Skin epidermis (tissue), 12 donors: ENCODE results near the gene HIVEP3.
A peak's percentile ranks its signal among the peaks of the same experiment; 100 is the strongest.

Experiments used
- H3K27ac ChIP-seq, 21 experiments: fragments of 200-600 bp; sonication (generic) in 11 of 21; one replicate each; pipeline ENCODE4 v1.5.0; 2020; ENCODE audit warnings: mild to moderate bottlenecking in 3 of 21, inconsistent platforms in 2 of 21, moderate library complexity in 2 of 21
- H3K4me3 ChIP-seq, 7 experiments: fragments of 200-600 bp; sonication (generic) in 2 of 7; one replicate each; pipeline ENCODE4 v1.5.0; 2020; ENCODE audit warnings: inconsistent platforms in 2 of 7, mild to moderate bottlenecking in 2 of 7, moderate library complexity in 1 of 7

The HIVEP3 gene

DNA sequence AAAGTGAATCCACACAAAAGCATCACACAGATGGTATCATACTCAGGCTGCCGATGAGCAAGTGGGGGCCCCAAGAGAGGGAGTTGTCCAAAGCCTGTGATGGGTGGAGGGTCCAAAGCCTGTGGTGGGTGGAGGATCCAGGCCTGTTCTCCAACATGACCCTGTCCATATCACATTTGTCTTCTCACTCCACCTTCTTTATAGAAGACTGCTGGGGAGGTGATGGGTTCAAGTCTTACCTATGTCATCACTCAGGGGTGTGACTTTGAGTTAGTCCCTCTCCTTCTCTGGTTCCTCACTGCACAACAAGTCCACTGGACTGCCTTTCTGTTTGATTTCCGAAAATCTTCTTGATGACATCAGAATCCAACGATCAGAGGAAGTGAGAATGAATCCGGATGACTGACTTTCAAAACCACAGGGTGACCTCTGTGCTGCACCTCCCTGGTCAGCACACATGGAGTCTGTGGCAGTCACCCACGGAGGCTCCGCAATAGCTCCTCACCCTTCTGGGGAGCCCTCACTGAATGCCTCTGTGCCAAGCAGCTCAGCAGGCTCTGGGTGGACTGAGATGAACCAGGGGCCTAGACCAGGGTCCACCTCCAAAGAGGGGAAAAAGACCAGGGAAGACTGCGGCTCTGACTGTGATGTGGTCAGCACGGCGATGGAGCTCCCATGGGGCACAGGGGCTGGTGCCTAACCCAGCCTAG lies 166.8 kb downstream of the HIVEP3 start:
- Histone ChIP-seq H3K4me3 (no peak overlapping the region), H3K27ac (peak overlapping the region in 3 of 21 experiments; percentile 37 to 46 (median 37))

DNA sequence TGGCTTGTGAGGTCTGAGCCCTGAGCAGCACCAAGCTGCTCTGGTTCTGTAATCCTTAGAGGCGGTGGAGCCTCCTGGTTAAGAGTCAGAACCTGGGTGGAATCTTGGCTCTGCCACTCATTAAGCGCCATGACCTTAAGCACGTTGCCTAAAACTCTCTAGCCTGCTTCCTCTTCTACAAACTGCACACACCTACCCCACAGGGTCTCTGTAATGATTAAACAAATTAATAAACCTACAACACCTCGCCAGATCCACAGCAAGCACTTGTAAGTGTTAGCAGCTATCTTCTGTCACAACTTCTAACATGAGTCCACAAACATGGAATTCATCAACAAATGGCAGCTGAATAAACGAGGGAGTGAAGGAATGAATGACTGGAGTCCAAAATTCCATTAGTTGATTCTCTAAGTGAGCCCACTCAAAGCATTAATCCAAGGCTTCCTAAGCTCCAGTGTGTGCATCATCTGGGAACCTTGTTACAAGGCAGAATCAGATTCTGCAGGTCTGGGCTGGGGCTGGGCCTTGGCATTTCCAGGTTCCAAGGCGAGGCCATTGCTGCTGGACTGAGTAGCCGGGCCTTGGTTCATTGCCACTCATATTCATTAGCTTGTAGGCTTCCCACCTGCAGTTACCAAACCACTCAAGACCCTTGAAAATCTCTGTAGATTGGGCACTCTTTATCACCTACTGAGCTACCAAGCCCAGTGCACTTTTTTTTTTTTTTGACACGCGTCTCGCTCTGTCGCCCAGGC lies 168.6 kb downstream of the HIVEP3 start:
- Histone ChIP-seq H3K27ac (no peak overlapping the region), H3K4me3 (no peak overlapping the region)

DNA sequence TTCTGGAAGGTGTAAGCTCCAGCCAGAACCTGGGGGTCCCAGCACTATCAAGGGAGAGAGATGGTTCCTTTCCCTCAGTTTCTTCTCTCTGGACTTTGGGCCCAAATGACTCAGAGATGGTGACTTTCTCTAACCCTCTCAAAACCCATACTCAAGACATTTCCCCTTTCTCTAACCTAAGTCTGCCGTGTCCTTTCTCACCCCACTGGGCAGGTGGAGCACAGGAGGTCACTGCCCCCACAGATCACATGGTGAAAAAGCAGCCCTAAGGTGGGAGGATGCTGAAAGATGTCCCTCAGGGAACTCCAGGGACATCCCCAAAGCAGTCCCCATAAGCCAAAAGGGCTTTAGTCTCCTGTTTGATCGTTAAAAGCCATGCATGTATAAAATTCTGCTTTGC lies 173.7 kb downstream of the HIVEP3 start:
- H3K4me3 ChIP-seq: no peak overlapping the region
- H3K27ac ChIP-seq: no peak overlapping the region

DNA sequence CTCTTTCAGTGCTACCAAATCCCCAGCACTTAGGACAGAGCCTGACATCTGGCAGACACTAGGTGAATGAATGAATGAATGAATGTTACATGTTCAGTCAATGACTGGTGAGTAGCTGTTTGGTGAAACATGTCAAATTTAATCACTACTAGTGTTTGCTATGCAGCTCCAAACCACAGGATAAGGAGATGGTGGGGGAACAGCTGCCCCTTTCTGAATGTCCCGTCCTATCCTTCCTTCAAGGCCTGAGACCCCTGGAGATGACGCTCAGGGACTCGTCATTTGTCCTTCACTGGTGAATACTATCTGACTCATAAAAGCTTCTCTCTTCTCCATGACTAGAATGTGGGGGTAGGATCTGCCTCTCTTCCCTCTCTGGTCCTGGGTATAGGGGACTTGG lies 175.4 kb downstream of the HIVEP3 start:
- no peak overlapping the region for H3K27ac ChIP-seq

DNA sequence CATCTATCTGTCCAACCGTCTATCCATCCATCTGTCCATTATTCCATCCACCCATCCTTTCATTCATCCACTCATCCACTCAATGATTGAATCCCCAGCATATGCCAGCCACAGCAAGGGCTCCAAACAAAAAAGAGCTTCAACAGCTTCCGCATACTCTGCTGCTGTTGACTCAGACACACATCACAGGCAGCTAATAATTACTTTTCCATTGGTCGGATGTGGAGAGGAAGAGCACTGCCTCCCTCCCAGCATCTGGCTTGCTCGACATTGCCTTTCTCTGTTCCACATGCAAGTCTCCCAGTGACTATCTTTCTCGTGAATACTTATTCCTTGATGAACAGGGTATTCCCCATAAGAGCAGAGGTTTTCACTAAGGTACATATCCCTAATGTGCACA lies 176.5 kb downstream of the HIVEP3 start:
- Histone ChIP-seq H3K27ac (peak overlapping the region in 5 of 21 experiments; percentile 23 to 86 (median 34)), H3K4me3 (no peak overlapping the region)

More for the DNA sequence above, 175.4 kb downstream of the HIVEP3 start:
- no peak overlapping the region for H3K4me3 ChIP-seq

DNA sequence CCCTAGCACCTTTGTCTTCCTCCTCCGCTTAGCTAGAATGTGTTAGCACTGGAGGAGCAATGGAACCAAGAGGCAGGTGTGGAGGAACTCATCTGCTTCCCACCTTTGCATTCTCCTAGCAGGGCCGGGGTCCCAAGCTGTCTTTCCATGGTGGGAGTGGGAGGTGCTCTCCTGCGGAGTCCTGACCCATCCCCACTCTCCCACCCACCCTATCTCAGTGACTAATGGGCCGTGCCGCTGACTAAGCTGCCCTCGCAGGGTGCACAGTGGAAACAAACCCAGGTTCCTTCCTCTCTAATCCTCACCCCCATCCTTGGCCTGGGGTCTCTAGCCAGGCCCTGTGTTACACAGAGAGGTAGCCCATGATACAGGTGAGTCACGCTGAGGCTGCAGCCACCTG lies 177.5 kb downstream of the HIVEP3 start:
- H3K27ac ChIP-seq: peak overlapping the region in 10 of 21 experiments; percentile 31 to 88 (median 76)
- no peak overlapping the region for H3K4me3 ChIP-seq

DNA sequence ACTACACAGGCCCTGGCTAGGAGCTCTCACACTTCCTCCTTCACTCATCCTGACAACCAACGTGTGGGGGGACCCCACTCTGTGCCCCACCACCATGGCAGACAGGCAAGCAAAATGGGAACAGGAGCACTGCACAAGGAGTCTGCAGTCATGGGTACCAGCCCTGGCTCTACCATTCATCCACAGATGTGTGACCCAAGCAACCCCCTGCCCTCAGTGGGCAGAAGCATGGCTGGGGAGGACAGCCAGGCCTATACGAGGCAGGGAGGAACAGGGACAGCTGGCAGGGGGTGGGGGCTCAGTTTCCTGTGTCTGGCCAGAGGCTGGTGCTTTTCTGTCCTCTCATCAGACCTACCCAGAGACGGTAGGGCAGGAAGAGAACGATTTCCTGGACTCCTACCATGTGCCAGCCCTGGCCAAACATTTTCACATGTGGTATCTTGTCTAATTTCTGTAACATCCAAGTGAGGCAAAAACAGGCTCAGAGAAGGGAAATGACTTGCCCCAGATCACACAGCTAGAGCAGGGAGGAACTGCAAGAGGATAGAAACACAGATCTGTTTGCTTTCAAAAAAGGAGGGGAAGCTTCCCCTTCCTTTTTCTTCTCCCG lies 178.0 kb downstream of the HIVEP3 start:
- Histone ChIP-seq H3K4me3 (no peak overlapping the region), H3K27ac (peak overlapping the region in 13 of 21 experiments; percentile 30 to 88 (median 73))

DNA sequence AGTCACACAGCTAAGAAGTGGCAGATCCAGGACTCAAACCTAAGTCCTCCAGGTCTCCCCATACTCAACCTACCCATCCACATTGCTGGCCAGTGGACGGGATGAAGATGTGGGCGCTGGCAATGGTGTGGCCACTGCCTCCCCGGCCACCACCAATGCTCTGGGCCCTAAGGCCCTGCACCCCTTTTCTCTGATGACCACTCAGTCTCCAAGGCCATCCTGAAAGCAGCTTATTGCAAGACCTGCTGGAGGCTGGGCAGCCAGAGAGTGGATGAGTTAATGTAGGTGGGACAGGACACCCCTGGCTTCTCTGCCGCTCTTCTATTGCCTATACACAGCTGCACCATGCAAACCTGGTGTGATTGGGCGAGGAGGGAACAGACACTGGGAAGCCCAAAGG lies 178.7 kb downstream of the HIVEP3 start:
- Histone ChIP-seq H3K27ac (peak overlapping the region in 14 of 21 experiments; percentile 17 to 88 (median 74)), H3K4me3 (no peak overlapping the region)

DNA sequence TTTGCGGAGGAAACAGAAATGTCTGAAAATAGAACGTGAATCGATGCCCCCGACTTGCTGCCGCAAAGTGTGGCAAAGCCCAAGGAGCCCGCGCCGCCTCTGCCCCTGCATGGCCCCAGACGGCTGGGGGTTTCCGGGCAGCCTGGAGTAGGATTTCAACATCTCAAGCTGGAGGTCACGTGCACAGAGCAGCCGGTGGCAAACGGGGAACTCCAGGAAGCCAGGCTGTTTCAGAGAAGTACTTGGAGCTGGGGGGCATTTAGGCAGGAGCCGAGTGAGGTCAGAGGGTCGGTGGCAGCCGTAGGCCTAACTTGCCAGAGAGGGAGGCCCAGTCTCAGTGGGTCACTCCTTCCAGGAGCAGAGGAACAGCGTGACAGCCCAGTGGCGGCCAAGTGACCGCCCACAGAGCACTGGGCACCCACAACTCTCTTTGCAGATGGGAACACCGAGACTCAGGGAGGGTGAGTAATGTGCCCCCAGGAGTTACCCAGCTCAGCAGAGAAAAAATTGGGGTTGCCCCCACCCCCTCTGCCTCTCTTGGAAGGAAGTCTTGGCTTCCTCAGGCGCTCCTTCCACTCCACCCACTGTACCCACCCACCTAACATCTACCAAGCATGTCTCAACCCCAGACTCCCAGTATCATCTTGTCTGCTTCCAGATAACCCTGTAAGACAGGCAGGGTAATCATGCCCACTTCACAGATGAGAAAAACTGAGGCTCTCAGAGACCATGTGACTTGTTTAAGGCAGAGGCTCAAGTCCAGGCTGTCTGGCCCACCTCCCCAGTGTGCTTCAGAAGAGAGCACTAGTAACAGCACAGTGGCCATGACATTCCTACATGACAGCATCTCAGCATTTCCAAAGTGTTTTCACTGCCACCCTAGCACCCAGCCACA lies 179.4 kb downstream of the HIVEP3 start:
- H3K27ac ChIP-seq: peak overlapping the region in 20 of 21 experiments; percentile 16 to 88 (median 73)
- H3K4me3 ChIP-seq: peak overlapping the region in 4 of 7 experiments; percentile 6 to 13 (median 10)

DNA sequence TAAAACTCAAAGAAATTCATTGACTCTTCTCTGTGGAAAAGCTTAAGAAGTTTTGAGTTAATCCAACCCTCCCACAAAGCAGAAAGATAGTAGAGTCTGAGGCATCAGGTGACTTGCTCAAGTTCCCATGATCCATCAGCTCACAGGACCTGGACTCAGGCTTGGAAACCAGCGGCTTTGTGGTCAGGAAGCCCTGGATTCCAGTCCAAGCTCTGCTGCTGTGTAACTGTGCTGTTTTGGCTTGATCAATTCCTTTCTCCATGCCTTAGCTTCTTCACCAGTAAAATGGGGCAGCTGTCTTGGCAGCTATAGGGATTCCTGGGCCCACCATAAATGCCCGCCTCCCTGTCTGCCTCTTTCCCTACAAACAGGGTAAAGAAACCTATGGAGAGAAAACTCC lies 180.2 kb downstream of the HIVEP3 start:
- Histone ChIP-seq H3K4me3 (peak overlapping the region in 3 of 7 experiments; percentile 6 to 13 (median 13)), H3K27ac (peak overlapping the region in 19 of 21 experiments; percentile 16 to 88 (median 73))

DNA sequence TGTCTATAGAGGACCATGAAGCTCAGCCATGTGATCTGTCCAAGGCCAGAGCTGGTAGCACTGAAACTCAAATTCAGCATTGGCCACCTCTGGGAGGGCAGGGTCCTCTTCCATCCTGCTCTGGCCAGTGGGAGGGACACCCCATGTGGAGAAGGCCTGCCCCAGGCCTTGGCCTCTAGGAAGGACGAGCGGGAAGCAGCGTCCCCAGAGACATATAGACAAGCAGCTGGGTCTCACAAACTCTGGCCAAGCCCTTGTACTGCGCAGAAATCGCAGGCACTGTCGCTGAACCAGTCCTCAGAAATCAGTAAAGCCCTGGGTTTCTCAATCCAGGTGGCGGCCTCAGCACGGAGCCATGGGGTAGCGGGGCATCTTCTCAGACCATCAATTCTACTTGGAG lies 180.7 kb downstream of the HIVEP3 start:
- Histone ChIP-seq H3K4me3 (no peak overlapping the region), H3K27ac (peak overlapping the region in 12 of 21 experiments; percentile 11 to 88 (median 76))

DNA sequence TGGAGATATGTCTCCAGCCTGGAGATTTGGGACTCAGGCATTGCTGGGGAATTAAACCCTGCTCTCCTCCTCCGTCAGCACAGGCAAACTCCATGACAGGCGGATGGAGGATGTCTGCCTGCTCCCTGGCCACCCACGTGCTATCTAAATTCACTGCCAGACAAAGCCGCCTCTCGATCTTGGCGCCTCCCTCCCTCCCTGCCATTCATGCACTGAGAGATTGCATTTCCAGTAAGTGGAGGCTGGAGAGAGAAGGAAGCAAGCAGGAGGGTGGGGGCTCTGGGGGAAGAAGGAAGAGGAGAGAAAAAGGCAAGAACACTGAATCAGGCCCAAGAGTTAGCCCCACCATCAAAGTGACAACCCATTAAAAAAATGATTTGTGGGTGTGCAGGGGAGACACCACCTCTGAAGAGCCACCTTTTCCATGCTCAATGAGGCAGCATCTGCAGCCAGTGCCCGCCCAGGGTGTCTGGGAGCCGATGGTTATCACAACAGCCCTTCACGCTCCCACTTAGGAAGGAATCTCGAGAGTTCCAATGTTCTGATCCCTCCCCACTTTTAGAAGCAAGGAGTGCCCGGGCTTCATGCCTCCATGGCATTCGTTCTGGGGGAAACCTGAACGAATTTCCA lies 183.0 kb downstream of the HIVEP3 start:
- Histone ChIP-seq H3K27ac (no peak overlapping the region), H3K4me3 (no peak overlapping the region)

DNA sequence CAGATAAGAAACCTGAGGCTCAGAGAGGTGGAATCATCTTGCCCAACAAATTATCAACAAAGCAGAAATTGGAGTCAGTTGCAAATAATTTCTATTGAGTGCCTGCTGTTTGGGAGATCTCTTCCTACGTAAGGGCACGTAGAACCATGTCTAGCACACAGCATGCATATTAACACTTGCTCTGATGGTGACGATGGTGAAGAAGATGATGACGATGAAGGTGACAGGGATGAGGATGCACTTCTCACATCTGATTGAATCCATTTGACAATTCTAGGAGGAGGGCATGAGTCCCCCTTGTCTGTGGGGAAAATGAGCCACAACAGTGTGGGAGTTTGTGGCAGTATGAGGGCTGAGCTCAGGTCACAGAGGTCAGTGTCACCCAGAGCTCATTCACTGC lies 183.6 kb downstream of the HIVEP3 start:
- Histone ChIP-seq H3K4me3 (no peak overlapping the region), H3K27ac (no peak overlapping the region)

DNA sequence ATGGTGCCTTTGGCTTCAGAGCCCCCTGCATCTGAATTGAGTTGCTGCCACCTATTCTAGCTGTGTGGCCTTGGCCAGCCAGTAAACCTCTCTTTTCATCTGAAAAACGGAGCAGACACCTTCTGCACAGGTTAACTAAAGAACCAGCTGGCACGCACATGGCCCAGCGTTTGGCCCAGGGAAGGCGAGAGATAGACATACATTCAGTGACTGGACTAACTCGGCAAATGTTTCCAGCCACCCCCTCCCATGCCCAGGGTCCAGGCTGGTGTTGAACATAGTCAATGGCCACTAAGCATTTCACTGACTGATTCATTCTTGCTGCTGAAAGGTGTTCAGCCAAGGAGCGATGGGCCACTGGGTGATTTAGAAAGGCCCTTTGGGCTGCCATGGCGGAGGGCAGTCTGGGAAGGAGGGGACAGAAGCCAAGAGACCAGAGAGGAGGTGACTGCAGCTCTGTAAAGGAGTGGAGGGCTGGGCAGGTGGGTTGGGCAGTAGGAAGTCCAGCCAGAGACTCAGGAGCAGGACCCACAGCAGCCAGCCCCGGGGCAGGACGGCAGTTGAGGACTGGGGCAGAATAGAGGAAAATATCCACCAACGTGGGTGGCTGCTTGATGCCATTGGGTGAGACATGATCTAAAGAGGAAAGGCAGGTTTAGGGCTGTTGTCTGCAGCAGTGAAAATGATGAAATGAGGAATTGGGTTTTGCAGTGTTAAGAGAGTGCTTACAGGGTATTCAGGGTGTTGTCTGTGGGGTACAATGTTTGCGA lies 184.3 kb downstream of the HIVEP3 start:
- no peak overlapping the region for H3K4me3 ChIP-seq
- H3K27ac ChIP-seq: no peak overlapping the region

DNA sequence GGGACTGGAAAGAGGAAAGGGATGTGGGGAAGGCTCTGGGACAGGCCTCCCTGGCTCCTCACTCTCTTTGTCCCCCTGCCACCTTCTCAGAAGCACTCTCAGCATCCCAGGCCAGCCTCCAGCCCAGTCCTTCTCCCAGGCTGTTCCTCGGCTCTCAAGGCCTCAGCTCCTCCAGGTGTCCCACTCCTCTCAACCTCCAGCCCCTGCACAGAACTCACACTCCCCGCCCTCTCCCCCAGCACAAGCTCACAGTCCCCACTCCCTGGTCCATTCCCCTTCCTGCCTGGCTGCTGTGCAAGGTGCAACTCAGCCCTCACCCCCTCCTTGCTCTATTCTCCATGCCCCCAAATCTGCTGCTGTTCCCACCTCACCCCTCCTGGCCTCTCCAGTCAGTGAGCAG lies 185.0 kb downstream of the HIVEP3 start:
- no peak overlapping the region for H3K27ac ChIP-seq

DNA sequence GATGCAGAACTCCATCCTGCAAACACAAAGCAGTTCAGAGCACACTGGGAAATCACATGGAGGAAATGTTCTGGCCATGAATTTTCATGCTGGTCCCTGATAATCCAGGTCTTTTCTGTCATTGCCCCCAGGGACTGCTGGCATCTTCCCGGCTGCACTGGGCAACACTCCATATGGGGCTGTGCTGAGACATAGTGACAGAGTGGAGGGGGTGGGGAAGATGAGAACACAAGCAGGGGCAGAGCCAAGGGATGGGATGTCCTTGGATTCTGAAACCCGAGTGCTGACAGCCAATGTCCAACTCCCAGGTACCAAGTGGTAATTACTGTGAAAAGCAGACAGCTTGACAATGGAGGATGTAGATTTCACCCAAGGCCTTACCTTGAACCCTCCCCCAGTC lies 185.7 kb downstream of the HIVEP3 start:
- H3K27ac ChIP-seq: no peak overlapping the region
- no peak overlapping the region for H3K4me3 ChIP-seq

More for the DNA sequence above, 185.0 kb downstream of the HIVEP3 start:
- no peak overlapping the region for H3K4me3 ChIP-seq

DNA sequence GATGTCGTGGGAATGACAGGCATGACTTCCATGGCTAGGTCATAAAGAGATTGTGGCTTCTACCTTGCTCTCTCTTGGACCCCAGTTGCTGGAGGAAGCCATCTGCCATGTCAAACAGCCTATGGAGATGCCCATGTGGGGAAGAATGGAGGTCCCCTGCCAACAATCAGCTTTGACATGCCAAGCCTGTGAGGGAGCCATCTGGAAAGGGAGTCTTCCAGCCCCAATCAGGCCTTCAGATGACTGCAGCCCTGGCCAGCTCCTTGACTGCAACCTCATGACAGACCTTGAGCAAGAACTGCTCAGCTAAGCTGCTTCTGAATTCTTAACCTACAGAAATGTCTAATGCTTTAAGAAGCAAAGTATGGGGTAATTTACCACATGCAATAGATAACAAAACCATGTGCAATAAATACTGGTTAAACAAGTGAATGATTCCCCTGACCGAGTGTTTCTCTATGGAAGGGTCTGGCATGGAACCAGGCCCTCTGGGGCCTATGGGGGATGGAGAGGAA lies 187.1 kb downstream of the HIVEP3 start:
- Histone ChIP-seq H3K27ac (no peak overlapping the region), H3K4me3 (no peak overlapping the region)

DNA sequence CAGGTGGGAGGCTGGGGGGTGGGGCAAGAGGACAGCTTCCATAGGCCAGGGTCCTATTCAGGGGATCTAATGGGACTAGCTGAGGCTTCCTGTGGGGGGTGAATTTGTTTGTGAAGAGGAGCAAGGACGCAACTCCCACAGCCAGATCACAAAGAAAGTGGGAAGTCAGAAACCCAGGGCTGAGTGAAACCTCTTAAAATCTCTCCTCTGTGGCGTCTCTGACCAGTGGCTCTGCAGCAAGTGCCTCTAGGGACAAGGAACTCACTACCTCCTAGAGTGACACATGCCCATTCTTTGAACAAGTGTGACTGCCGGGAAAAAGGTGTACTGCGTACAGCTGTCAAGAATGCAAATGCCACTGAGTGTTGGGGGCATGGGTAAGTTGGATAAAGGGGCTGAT lies 187.9 kb downstream of the HIVEP3 start:
- H3K27ac ChIP-seq: no peak overlapping the region
- H3K4me3 ChIP-seq: no peak overlapping the region
